NCI-H187 (cell line): ENCODE data around the gene WDR1.

ENCODE experiments used
- DNase-seq, 2 experiments: peaks; one replicate each; lab custom pipeline; 2025; lab: John Stamatoyannopoulos, UW

The WDR1 gene

GRCh38 chr4:10098780-10099160 lies 17.8 kb downstream of the WDR1 start:
- DNase-seq, result no peak

GRCh38 chr4:10097906-10098779 lies 18.5 kb downstream of the WDR1 start:
- no peak for DNase-seq

DNA sequence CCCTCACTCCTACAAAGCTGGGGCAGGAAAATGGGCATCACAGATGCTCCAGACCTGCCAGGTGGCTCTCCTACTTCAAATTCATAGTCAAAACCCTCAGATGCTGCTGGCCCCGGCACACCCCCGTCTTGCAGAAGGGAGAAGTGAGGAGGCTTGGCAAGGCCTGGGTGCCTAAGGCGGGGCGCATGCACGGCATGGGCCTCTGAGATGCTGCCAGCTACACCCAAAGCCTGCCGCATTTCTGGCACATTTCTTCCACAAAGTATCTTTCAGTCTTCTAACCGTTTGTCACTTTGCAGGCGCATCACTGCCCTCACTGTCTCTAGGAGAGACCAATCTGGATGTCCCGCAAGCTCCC lies 19.6 kb downstream of the WDR1 start:
- DNase-seq, result no peak

DNA sequence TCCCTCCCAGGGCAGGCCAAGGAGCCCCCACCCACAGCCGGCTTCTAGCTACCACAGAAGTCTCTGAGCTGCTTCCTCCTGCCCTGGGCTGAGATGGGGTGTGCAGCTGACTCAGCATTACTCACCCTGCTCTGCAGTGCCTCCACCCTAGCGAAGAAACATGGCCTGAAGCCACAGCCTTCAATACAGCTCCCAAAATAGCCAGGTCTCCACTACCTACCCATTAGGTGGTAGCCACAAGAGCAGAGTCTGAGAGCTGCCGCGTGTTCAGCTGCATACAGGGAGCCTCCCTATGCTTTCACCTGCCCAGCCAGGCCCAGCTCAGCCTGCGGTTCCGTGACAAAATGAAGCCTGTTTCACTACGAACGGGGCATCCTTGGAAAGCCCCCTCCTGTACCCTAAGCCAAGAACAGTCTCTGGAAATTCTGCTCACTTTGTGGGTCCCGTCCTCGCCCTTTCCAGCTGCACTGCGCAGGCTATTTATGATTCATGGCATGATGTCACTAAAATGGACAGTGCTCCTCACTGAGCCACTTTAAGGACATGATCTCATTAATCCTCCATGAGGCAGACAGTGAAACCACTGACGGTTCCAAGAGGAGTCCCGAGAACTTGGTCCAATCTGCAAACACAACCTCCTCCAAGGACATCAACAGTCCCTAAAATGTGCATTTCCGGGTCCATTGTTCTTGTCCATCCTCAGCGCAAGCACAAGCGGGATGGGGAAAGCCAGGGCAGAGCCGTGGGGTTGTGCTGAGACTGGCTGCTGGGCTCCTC lies 20.2 kb downstream of the WDR1 start:
- DNase-seq, result no peak

DNA sequence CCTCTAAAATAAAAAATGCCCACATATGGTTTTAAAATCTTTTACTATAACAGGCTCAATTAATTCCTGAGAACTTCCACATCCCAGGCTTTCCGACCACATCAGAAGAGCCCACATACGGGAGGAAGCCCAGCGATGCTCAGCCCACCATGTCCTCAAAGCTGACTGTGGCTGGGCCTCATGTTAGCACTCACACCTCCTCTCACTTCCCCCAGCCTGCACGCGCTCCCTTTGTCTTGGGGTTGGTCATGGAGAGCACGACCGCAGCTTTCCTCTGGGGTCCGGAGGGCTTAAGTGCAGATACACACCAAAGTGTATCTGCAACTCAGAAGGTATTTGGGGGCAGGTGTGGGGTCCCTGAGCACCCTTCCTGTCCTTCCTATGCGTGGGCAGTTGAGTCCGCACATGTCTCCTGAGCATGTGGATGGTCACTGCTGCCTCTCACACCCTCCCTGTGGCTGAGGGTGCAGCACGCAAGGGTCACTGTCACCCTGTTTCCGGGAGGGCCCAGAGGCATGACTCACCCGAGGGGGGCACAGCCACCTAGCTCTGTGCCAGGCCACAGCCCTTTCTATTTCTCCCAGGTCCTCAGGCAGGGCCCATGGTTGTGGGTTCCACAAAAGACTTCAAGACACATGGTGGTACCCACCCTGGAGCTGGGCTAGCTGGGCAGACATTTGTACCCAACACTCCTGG lies 21.2 kb downstream of the WDR1 start:
- DNase-seq, result no peak

DNA sequence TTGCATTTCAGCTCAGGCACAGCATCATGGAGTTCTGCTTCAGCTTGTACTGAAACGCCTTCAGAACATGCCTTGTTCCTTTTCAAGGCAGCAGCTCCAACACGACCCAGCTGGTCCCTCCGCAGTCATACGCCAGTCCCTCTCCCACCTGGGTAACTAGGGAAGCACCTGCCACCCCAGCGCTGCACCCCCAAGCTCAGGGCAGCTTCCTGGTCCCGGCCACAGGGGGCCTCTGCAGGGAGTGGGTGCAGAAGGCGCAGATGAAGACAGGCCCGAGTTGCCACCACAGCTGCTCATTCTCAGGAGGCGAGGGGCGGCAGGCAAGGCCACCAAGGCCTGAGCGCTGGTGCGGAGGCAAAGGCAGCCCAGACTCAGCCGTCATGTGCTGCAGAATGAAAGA lies 21.8 kb downstream of the WDR1 start:
- DNase-seq, result no peak

DNA sequence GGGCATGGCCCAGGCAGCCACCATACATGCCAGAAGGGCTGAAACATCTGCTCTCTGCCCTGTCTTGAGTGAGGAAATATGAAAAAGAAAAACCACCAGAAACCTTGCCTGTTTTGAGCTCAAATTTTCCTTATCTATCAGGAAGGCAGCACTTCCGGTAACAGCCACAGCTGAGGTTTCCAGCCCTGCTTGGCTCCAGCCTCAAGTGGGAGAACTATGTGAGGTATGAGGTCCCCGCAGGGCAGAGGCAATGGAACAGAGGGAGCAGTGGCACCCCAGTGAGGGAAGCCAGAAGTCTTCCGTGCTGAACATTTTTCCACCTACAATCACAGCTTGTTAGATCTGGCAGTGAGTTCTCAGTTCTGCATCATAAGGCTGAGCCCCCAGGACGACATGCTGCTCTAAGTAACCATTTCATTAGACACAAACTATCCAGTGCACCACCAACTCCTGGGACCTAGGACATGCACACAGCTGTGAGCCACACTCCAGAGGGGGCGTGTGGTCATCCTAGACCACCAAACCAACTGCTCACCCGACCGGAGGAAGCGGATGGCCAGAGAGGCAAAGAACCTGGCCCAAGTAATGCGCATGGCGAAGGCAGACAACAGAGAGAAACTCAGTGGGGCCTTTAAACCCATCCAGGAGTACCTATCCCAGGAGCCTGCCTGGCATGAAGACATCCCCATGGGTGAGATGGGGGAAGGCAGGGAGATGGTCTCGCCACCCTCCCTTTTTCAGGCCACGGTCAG lies 22.6 kb downstream of the WDR1 start:
- DNase-seq, result no peak

- no peak for DNase-seq
Measured at GRCh38 chr4:10093271-10093621, 23.4 kb downstream of the WDR1 start.

DNA sequence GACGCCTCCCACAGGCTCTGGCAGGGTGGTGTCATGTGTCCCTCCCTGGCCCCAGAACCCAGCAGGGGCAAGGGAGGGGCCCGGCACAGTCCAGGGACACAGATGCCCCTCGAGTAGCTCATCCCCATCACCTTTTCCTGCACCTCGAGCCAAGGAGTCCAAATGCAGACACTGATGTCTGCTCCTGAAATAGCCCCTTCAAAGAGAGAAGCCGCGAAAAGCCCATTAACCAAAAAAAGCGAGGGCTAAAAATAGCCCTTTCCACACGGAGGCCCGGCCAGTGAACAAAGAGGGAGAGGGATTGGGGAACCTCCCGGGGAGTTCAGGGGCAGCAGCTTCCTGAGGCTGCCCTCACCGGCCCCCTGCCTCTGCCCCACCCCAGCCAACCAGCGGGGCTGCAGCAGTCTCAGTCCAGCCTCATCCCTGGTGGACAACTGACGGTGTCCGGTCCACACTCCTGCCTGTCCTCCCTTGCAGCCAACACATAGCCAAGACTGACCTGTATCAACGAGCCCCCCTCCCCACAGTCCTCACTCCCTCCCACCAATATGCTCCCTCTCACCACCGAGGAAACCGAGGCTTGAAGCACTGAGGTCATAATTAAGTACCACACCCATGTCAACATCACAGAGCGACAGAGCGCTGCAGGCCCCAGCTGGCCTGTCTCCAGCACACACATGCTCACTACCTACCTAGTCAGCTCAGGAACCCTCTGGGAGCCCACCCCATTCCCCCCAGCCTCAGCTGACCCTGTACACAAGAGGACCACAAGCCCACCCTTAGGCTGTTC lies 23.9 kb downstream of the WDR1 start:
- no peak for DNase-seq

- no peak for DNase-seq
Measured at GRCh38 chr4:10091531-10092181, 24.9 kb downstream of the WDR1 start.

GRCh38 chr4:10090467-10091250 lies 25.9 kb downstream of the WDR1 start:
- no peak for DNase-seq

GRCh38 chr4:10089346-10089745 lies 27.3 kb downstream of the WDR1 start:
- DNase-seq, result no peak

DNA sequence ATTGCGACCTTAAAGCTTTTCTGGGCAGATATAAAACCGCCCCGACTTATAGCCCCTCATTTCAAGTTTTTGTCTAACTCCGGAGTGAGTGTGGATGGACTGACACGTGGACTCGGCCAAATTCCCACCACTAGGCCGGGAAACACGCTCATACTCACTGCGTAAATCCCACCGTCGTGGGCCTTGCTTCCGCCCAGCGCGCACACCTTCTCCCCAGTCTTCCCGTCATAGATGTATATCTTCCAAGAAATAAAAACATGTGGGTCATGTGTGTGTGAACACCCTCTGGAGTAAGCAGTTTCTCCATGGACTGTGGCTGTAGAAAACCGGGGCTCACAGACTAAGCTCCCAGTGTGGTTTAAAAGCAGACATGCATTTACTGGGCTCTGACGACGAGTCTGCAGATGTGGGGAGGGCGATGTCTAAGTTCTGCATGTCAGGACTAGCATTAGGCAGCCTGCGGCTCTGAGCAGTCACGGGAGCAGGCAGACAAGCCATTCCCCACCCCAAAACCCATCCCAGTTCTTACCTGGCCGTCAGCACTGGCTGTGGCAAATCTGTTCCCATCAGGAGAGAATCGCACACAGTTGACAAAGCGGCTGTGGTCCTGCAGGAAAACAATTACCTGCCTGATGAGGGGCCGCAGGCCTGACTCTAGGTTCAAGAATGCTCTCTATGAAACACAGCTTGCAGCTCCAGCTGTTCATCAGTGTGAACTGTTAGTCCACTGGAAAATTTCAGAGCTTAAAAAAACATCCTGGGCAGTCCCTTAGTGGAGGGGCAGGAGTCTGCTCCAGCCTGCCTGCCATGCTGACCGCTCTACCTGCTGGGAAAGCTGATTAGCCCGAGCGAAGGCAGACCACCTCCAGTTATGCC lies 28.2 kb downstream of the WDR1 start:
- no peak for DNase-seq

GRCh38 chr4:10087152-10087791 lies 29.3 kb downstream of the WDR1 start:
- no peak for DNase-seq

- DNase-seq, result no peak
Measured at GRCh38 chr4:10086506-10087120, 30.0 kb downstream of the WDR1 start.

GRCh38 chr4:10085828-10086505 lies 30.6 kb downstream of the WDR1 start:
- DNase-seq, result no peak

DNA sequence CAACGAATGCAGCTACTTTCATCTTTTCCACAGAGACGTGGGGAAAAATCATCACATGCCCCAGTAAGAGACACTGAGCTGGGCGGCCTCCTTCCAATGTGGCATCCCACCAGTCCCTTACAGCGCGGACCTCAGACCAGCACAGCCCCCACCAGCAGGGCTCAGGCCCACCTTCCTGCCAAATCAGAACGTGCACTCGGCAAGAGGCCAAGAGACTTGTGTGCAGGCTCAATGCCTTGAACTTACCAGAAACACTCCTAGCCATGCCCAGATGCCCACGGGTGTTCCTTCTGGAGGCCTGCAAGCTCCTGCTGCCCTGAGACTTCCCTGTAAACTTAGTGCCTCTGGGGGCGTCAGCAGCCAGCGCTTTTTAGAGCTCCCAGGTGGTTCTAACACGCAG lies 31.2 kb downstream of the WDR1 start:
- DNase-seq, result no peak
